COLO668 (cell line): ENCODE results near the gene XRCC1.

ENCODE experiments used
- DNase-seq: peaks from one replicate; lab custom pipeline; 2025; ENCODE audit not compliant: unreplicated experiment; lab: John Stamatoyannopoulos, UW

The XRCC1 gene

GRCh38 chr19:43546581-43546980 is 28.7 kb downstream of the XRCC1 start:
- DNase-seq: no peak

GRCh38 chr19:43545981-43546380 is 29.3 kb downstream of the XRCC1 start:
- DNase-seq: no peak

GRCh38 chr19:43545276-43545675 is 30.1 kb downstream of the XRCC1 start:
- DNase-seq: no peak

GRCh38 chr19:43544077-43544476 is 31.2 kb downstream of the XRCC1 start:
- no peak for DNase-seq

- DNase-seq: no peak
These were observed 33.2 kb downstream of the XRCC1 start for GRCh38 chr19:43541920-43542650.

GRCh38 chr19:43540381-43540780 is 34.9 kb downstream of the XRCC1 start:
- no peak for DNase-seq

GRCh38 chr19:43538922-43539321 is 36.4 kb downstream of the XRCC1 start:
- DNase-seq: no peak

- peak; percentile 52 for DNase-seq
These were observed 40.2 kb downstream of the XRCC1 start for GRCh38 chr19:43534816-43535761.

- no peak for DNase-seq
These were observed 41.0 kb downstream of the XRCC1 start for GRCh38 chr19:43534305-43534815.

GRCh38 chr19:43533546-43534304 is 41.6 kb downstream of the XRCC1 start:
- DNase-seq: peak; percentile 90

- DNase-seq: peak; percentile 94
These were observed 42.3 kb downstream of the XRCC1 start, which contains the start of gene ZNF575 for GRCh38 chr19:43532962-43533545. ZNF575 (plus strand) TSS chr19:43533188; CDS start chr19:43534423, 1,235 bp downstream.

- DNase-seq: peak; percentile 64
These were observed 42.8 kb downstream of the XRCC1 start for GRCh38 chr19:43532571-43532961.

GRCh38 chr19:43527860-43528622 is 47.3 kb downstream of the XRCC1 start:
- DNase-seq: peak; percentile 65

- DNase-seq: peak; percentile 71
These were observed 48.2 kb downstream of the XRCC1 start, which contains the start of gene ETHE1 for GRCh38 chr19:43526884-43527859. ETHE1 (minus strand) TSS chr19:43527201; CDS start chr19:43527177, 24 bp downstream.

GRCh38 chr19:43525836-43526771 is 49.2 kb downstream of the XRCC1 start:
- no peak for DNase-seq

- DNase-seq: peak; percentile 2
These were observed 50.1 kb downstream of the XRCC1 start for GRCh38 chr19:43524922-43525835.
